Spleen (tissue), 3 donors: Measurements from ENCODE around the gene ZFYVE26.

Experiments
- POLR2A ChIP-seq, 3 donors: fragments of 450-650 bp; IDR thresholded peaks; one replicate each; pipeline ENCODE4 v1.5.1; 2017; ENCODE audit warnings: antibody characterized with exemption in 3 of 3, mild to moderate bottlenecking in 1 of 3
- POLR2AphosphoS5 ChIP-seq, 3 donors: sonication (generic); formaldehyde crosslinking; IDR thresholded peaks; one replicate each; pipeline ENCODE4 v1.5.1; 2017; ENCODE audit warnings: antibody characterized with exemption in 3 of 3

DNA sequence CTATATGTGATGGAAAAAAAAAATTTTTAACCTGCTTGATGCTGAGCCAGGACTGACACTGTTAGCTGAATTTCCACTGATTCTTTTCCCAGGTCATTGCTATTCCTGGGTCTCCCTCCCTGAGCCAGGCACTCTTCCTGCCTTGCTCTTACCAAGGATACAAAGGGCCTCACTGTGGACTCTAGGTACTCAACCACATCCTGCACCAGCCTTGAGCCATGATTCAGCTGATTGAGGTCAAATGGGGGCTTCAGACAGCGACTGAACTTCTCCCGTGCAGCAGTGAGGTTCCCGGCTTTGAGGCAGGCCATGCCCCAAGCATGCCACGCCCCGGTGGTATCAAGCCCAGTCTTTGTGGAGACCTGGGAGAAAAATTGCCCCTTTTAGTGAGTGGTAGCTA is 54.3 kb downstream of the ZFYVE26 start:
- TF ChIP-seq POLR2AphosphoS5 (IDR thresholded peaks at IDR 0.05) = no peak
- TF ChIP-seq POLR2A (IDR thresholded peaks at IDR 0.05) = no peak
